GM10266 (cell line): Measurements from ENCODE around the gene SLC35A4.

Experiments
- DNase-seq: peaks from one replicate; pipeline ENCODE4 v3.0.0; 2012; ENCODE audit errors: extremely low spot score
- TF ChIP-seq, protein P1 (sequence below): IDR thresholded peaks from 2 replicates; pipeline ENCODE4 v1.5.1; 2012; ENCODE audit warnings: mild to moderate bottlenecking, low read depth; ENCODE audit not compliant: control insufficient read depth, insufficient read depth; ENCODE audit errors: missing control alignments

Gene SLC35A4

DNA sequence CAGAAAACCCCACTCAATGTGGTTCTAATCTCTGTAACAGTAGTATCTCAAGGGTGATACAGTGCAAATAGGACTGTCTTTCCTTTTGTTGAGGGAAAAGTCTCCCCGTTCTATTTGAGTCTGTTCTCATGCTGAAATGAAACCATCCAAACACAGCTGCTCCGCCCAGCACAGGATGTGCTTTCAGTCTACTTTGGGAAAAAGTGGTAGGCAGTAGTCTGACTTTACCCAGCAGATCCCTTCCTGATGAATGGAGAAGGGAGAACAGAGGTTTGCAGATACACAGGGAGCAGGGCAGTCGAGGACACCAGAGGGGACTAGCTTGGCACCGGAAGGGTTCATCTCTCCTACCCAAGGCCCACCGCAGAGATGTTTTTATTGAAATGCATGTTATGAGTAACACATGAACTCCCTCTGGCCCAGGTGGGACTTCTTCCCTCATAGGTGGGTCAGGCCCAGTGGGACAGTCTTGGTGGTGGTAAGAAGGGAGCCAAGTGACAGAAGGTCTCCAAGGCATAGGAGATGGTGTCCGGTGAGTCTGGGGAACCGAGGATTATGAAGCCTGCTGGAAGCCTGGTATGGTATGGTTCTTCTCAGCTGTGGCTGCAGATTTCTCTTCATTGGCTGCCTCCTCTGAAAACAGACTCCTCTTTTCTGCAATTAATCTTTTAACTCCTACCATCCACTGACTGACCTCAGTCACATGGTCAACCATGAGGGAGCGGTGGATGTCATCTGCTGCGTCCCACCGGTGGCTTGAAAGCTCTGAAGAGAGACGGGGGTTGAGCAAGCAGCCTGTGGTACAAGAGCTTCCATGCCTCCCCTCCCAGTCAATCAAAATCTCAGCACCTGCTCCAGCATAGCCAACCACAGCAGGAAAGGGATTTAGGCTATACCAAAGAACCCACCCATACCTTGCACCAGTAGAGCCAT lies 14.2 kb upstream of the SLC35A4 start:
- no peak for DNase-seq
- TF ChIP-seq, protein P1, sequence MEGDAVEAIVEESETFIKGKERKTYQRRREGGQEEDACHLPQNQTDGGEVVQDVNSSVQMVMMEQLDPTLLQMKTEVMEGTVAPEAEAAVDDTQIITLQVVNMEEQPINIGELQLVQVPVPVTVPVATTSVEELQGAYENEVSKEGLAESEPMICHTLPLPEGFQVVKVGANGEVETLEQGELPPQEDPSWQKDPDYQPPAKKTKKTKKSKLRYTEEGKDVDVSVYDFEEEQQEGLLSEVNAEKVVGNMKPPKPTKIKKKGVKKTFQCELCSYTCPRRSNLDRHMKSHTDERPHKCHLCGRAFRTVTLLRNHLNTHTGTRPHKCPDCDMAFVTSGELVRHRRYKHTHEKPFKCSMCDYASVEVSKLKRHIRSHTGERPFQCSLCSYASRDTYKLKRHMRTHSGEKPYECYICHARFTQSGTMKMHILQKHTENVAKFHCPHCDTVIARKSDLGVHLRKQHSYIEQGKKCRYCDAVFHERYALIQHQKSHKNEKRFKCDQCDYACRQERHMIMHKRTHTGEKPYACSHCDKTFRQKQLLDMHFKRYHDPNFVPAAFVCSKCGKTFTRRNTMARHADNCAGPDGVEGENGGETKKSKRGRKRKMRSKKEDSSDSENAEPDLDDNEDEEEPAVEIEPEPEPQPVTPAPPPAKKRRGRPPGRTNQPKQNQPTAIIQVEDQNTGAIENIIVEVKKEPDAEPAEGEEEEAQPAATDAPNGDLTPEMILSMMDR: no peak

DNA sequence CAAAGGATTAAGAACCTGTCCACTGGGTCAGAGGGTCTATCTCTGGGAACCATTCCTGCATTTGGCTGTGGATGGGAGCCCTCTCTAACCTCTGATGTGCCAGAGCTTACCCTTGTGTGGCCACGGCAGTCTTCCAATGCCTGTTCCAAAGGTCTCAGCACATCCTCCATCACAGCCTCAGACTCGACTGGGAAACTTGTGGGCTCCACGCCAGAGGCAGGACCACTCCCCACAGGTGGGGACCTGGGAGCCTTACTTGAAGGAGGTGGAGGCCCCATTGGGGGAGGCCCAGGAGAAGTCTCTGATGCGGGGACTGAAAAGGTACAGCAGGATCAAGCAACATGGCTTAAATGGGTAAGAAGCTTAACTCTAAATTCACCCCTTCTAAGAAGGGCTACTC lies 12.8 kb upstream of the SLC35A4 start:
- TF ChIP-seq, protein P1: no peak

DNA sequence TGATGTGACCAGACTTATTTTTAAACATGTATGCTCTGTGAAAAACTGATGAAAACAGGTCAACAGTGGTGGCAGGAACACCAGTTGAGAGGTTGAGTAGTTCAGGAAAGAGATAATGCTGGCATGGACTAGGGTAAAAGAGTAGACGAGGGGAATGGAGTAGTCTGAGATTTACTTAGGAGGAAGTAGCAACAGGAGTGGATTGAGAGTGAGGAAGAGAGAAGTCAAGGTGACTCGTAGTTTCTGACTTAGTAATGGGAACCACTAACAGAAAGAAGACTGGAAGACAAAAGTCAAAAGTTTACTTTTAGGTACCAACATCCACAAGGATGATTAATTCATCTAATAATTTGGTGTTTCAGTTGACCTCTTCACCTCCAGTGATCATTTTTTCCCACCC lies 11.0 kb upstream of the SLC35A4 start:
- no peak for DNase-seq

More for the DNA sequence above, 12.8 kb upstream of the SLC35A4 start:
- DNase-seq: no peak

DNA sequence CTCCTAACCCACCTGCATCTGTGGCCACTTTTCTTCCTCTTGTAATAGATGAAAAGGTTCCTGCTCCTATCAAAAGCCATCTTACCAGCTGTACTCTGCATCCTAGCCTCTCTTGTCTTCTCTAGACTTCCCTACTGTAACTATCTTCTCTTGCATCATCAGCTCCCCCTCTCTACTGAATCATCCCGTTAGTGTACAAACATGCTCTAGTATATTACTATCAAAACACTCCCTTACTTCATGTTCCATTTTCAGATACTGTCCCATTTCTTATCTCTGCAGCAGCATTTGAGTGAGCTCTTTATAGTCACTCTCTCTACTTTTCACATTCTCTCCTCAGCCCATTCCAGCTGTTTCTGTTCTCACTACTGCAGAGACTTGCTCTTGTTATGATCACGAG lies 10.2 kb upstream of the SLC35A4 start:
- TF ChIP-seq, protein P1: no peak
- no peak for DNase-seq

More for the DNA sequence above, 11.0 kb upstream of the SLC35A4 start:
- TF ChIP-seq, protein P1: no peak

DNA sequence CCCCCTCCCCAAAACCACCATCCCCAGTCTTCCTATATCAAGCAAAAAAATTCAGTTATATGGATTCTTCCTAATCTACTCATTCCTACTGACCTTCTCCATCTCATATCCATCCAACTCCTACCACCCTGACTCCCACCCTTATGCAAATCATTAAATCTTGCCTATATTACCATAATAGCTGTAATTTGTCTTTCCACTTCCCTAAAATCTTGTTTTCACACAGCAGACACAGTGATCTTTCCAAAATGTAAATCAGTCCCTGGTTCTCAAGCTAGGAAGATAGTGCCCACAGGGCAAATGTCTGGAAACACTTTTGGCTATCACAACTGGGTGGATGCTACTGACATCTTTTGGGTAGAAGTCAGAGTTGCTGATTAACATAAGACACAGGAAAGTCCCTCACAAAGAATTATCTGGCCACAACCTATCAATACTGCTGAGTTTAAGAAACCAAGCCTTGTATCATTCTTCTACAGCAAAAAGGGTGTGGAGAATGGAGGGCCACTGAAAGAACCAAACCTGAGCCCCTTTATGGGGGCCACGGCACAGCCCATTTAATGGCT lies 8.8 kb upstream of the SLC35A4 start:
- TF ChIP-seq, protein P1: no peak
- peak; percentile 31 for DNase-seq

DNA sequence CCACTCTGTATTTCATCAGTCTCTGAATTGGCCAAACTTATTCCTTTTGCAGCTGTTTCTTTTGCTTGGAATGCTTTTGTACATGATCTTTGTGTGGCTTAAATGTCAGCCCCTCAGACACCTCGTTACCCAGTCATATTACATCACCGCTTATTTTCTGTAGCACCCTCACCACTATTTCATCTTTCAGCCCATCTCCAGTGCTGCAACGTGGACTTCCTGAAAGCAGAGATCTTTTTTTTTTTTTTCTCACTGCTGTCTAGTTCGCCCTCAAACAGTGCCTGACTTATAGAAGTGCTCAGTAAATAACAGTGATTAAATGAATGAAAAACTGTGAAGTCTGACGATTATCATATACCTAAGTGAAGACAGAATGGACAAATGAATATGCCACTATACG lies 8.2 kb upstream of the SLC35A4 start:
- DNase-seq: no peak
- TF ChIP-seq, protein P1: no peak
